ENCODE results near the gene MSH4. TPM values are rescaled to one million over a fixed set of nuclear protein-coding genes. Genes with fewer than 3 reads are reported as not detected.
"Not testable (repeated sequence)": the region's sequence is repeated elsewhere in the genome, so short reads cannot be mapped to it uniquely, and the experiment has no call there.

Gene MSH4
- total RNA-seq, 2 experiments from 2014 or later = 0.73 to 0.80 TPM

DNA sequence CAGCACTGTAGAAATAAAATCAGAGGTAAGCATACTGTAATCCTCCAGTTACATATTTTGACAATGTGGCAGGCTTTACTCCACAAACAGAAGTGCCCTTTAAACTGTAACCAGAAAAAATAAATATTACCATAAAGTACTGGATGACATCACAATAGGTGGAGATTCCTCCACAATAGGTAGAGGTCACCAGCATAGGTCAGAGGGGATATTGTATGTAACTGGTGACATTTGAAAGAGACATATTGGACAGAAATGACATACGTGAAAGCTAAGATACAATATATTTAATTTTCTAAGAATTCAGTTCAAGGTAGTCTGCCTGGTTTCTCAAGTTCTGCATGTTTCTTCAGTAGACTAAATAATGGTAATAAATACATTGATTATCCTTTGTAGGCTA lies 135.6 kb downstream of the MSH4 start, which contains the start of gene ASB17:
Gene ASB17 (minus strand): TSS at position 101 of the 400 bp plus-strand sequence. CDS start 113 bp downstream, outside the sequence.
- Histone ChIP-seq H3K36me3 (ENCODE audit: insufficient read depth, low read length) (no peaks in the 10 kb centered on the region), H3K4me2 (ENCODE audit: low read length) (no peak within 1 kb of the TSS), H3K9me3 (ENCODE audit: low read length) (no peaks in the 10 kb centered on the region), H3K27ac (ENCODE audit: low read depth, low read length, poor library complexity, severe bottlenecking) (no peak within 1 kb of the TSS), H3K4me3 (ENCODE audit: low read depth, low read length, poor library complexity, severe bottlenecking) (no peak within 1 kb of the TSS), H4K20me1 (ENCODE audit: insufficient read depth, low read length) (no peaks in the 10 kb centered on the region), H2AFZ (ENCODE audit: low read length) (no peak within 1 kb of the TSS), H3K4me1 (ENCODE audit: insufficient read depth, low read length, poor library complexity, severe bottlenecking) (no peaks in the 10 kb centered on the region), H3K9me2 (ENCODE audit: insufficient read depth, low read length) (no peaks in the 10 kb centered on the region), H3K79me2 (ENCODE audit: insufficient read depth, low read depth, low read length) (no peaks in the 10 kb centered on the region)
- ChIA-PET POLR2A (no interaction called here), CTCF (ENCODE audit: unreplicated experiment) (no interaction called here)
- BruUV-seq (replicated peaks) = no TSS peak
- no peak for TF ChIP-seq CTCF (conservative IDR thresholded peaks at IDR 0.05; ENCODE audit: low read length)
- TF ChIP-seq EZH2phosphoT487 (IDR thresholded peaks at IDR 0.05; ENCODE audit: borderline replicate concordance, low read depth, low read length) = no peak
- intact Hi-C loops (cut with micrococcal nuclease; ENCODE audit: unreplicated experiment) = no loop called here
- no peak for DNase-seq (ENCODE audit: low spot score)

DNA sequence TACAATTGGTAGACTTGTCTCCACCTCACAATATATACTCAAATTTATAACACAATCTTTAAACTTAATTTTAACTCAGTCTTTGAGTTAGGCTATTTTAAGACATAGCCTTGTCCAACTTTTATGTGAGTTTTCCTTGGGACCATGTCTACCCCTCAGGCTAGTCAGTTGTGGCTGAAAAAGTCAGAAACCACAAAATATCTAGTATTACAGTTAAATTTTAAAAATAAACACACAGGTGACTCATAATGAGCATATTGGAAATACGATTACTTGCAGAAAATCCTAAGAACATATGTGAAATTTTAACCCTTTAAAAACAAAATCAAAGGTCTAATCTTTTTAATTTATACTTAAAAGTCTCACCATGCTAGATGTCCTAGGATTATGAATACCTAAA lies 140.4 kb downstream of the MSH4 start:
- intact Hi-C loops (cut with micrococcal nuclease; ENCODE audit: unreplicated experiment) = no loop called here
- Histone ChIP-seq H3K4me1 (ENCODE audit: insufficient read depth, low read length, poor library complexity, severe bottlenecking) (no peaks in the 10 kb centered on the region), H3K9me3 (ENCODE audit: low read length) (no peaks in the 10 kb centered on the region), H3K4me3 (ENCODE audit: low read depth, low read length, poor library complexity, severe bottlenecking) (no peak overlapping the region), H3K36me3 (ENCODE audit: insufficient read depth, low read length) (no peaks in the 10 kb centered on the region), H2AFZ (ENCODE audit: low read length) (no peak overlapping the region), H3K79me2 (ENCODE audit: insufficient read depth, low read depth, low read length) (no peaks in the 10 kb centered on the region), H4K20me1 (ENCODE audit: insufficient read depth, low read length) (no peaks in the 10 kb centered on the region), H3K4me2 (ENCODE audit: low read length) (no peak overlapping the region), H3K9me2 (ENCODE audit: insufficient read depth, low read length) (no peaks in the 10 kb centered on the region), H3K27ac (ENCODE audit: low read depth, low read length, poor library complexity, severe bottlenecking) (no peak overlapping the region)
- TF ChIP-seq EZH2phosphoT487 (IDR thresholded peaks at IDR 0.05; ENCODE audit: borderline replicate concordance, low read depth, low read length) (no peak), CTCF (conservative IDR thresholded peaks at IDR 0.05; ENCODE audit: low read length) (no peak)
- no TSS peak for BruUV-seq (replicated peaks)
- ChIA-PET POLR2A (no interaction called here), CTCF (ENCODE audit: unreplicated experiment) (no interaction called here)
- no peak for DNase-seq (ENCODE audit: low spot score)

GRCh38 chr1:75943037-75943436 lies 146.4 kb downstream of the MSH4 start:
- intact Hi-C loops (cut with micrococcal nuclease; ENCODE audit: unreplicated experiment); H4K20me1 ChIP-seq (ENCODE audit: insufficient read depth, low read length); BruUV-seq (replicated peaks); H3K4me2 ChIP-seq (ENCODE audit: low read length); CTCF ChIA-PET (ENCODE audit: unreplicated experiment); H3K36me3 ChIP-seq (ENCODE audit: insufficient read depth, low read length); H3K27ac ChIP-seq (ENCODE audit: low read depth, low read length, poor library complexity, severe bottlenecking); H3K9me3 ChIP-seq (ENCODE audit: low read length); DNase-seq (ENCODE audit: low spot score); H2AFZ ChIP-seq (ENCODE audit: low read length); H3K79me2 ChIP-seq (ENCODE audit: insufficient read depth, low read depth, low read length); H3K9me2 ChIP-seq (ENCODE audit: insufficient read depth, low read length); H3K4me1 ChIP-seq (ENCODE audit: insufficient read depth, low read length, poor library complexity, severe bottlenecking); H3K4me3 ChIP-seq (ENCODE audit: low read depth, low read length, poor library complexity, severe bottlenecking): not testable (repeated sequence)
- POLR2A ChIA-PET = interaction anchor here (0.6 kb wide), 1 partner anchor 407 kb away, joined by 3 read pairs; no protein-coding TSS in a partner anchor
